GM18909 (cell line): ENCODE data around the gene HSP90AA1.
"Not testable (repeated sequence)": the region's sequence is repeated elsewhere in the genome, so short reads cannot be mapped to it uniquely, and the experiment has no call there.

Experiments used
- ATAC-seq: cut with Tn5 transposase; IDR thresholded peaks from one replicate; pipeline ENCODE4 v1.9.1; 2021; ENCODE audit warnings: mild to moderate bottlenecking; ENCODE audit not compliant: unreplicated experiment, poor library complexity

Gene HSP90AA1

GRCh38 chr14:102086972-102087761, at the start of gene HSP90AA1:
Gene HSP90AA1 (minus strand): TSS chr14:102087044. CDS start chr14:102086378, 666 bp downstream.
- peak; percentile 79 for ATAC-seq

GRCh38 chr14:102135456-102135855, 48.6 kb upstream of the HSP90AA1 start:
- ATAC-seq: not testable (repeated sequence)

- not testable (repeated sequence) for ATAC-seq
Observed at GRCh38 chr14:102134719-102135118, 47.9 kb upstream of the HSP90AA1 start.

GRCh38 chr14:102134021-102134420, 47.2 kb upstream of the HSP90AA1 start:
- not testable (repeated sequence) for ATAC-seq

GRCh38 chr14:102131741-102132140, 44.9 kb upstream of the HSP90AA1 start:
- no peak for ATAC-seq

GRCh38 chr14:102126807-102127455, 40.1 kb upstream of the HSP90AA1 start:
- no peak for ATAC-seq

- ATAC-seq: no peak
Observed at GRCh38 chr14:102125546-102125945, 38.7 kb upstream of the HSP90AA1 start.

GRCh38 chr14:102124419-102124818, 37.6 kb upstream of the HSP90AA1 start:
- no peak for ATAC-seq

- no peak for ATAC-seq
Observed at GRCh38 chr14:102121567-102121966, 34.7 kb upstream of the HSP90AA1 start.

GRCh38 chr14:102120888-102121287, 34.0 kb upstream of the HSP90AA1 start:
- no peak for ATAC-seq

GRCh38 chr14:102117852-102118251, 31.0 kb upstream of the HSP90AA1 start:
- ATAC-seq: no peak

GRCh38 chr14:102116361-102117180, 29.7 kb upstream of the HSP90AA1 start:
- no peak for ATAC-seq

- ATAC-seq: no peak
Observed at GRCh38 chr14:102111101-102111500, 24.3 kb upstream of the HSP90AA1 start.

- not testable (repeated sequence) for ATAC-seq
Observed at GRCh38 chr14:102109332-102109731, 22.5 kb upstream of the HSP90AA1 start.

- ATAC-seq: no peak
Observed at GRCh38 chr14:102105369-102105768, 18.5 kb upstream of the HSP90AA1 start.

- ATAC-seq: peak; percentile 55
Observed at GRCh38 chr14:102103062-102103695, 16.3 kb upstream of the HSP90AA1 start.

GRCh38 chr14:102097441-102098135, 10.7 kb upstream of the HSP90AA1 start:
- ATAC-seq: no peak

- ATAC-seq: no peak
Observed at GRCh38 chr14:102096569-102097188, 9.8 kb upstream of the HSP90AA1 start.

GRCh38 chr14:102095871-102096568, 9.2 kb upstream of the HSP90AA1 start:
- no peak for ATAC-seq
